HepG2 (cell line): ENCODE measurements around the gene DDX54. TPM values are rescaled to one million over a fixed set of nuclear protein-coding genes. Genes with fewer than 3 reads are reported as not detected.

Source experiments
- CCAR2 ChIP-seq: fragments of 200-400 bp; formaldehyde crosslinking; optimal IDR thresholded peaks from 2 replicates; pipeline ENCODE3; 2018; ENCODE audit warnings: low read depth, mild to moderate bottlenecking, low read length, moderate library complexity
- KIAA2018 ChIP-seq: sonication (generic); formaldehyde crosslinking; IDR thresholded peaks from 2 replicates; pipeline ENCODE4 v1.5.0; 2020; ENCODE audit warnings: mild to moderate bottlenecking, missing genetic modification reagents, borderline replicate concordance
- REPIN1 ChIP-seq: sonication (generic); formaldehyde crosslinking; IDR thresholded peaks from 2 replicates; pipeline ENCODE4 v1.8.0; 2022; ENCODE audit warnings: missing genetic modification reagents, low read depth, mild to moderate bottlenecking, borderline replicate concordance
- REXO4 ChIP-seq: sonication (generic); formaldehyde crosslinking; IDR thresholded peaks from 2 replicates; pipeline ENCODE4 v1.8.0; 2022; ENCODE audit warnings: missing genetic modification reagents, mild to moderate bottlenecking, borderline replicate concordance
- TAF15 ChIP-seq: fragments of 200-400 bp; formaldehyde crosslinking; IDR thresholded peaks from one replicate; pipeline ENCODE4 v1.6.1; 2018; ENCODE audit warnings: mild to moderate bottlenecking, low read depth, low read length; ENCODE audit not compliant: poor library complexity, severe bottlenecking
- ZBTB40 ChIP-seq, 2 experiments: fragments of 450-650 bp in 1 of 2; sonication (generic) in 1 of 2; formaldehyde crosslinking in 1 of 2; IDR thresholded peaks; 2 replicates each; pipeline versions ENCODE4 v1.6.1 to v1.8.0; 2016 to 2022; ENCODE audit warnings: antibody characterized with exemption in 1 of 2, mild to moderate bottlenecking in 1 of 2, missing genetic modification reagents in 1 of 2
- ZNF597 ChIP-seq: sonication (generic); formaldehyde crosslinking; IDR thresholded peaks from 2 replicates; pipeline ENCODE4 v1.5.0; 2020; ENCODE audit warnings: missing genetic modification reagents
- polyA plus RNA-seq, 8 experiments: library from polyadenylated mRNA; depleted of rRNA in 3 of 8; stranded (reverse) in 7 of 8; unstranded in 1 of 8; fragments of >200 nt; fragmentation: Illumina TruSeq in 4 of 8; extraction: Trizol in 4 of 8; gene quantifications; 2 replicates each; pipeline versions ENCODE4 v1.2.1 to v1.2.3, GENCODE V29; 2011 to 2016; ENCODE audit warnings: low read depth in 4 of 8, missing spikeins in 1 of 8, mixed read lengths in 1 of 8; ENCODE audit not compliant: insufficient read depth in 1 of 8
- total RNA-seq, 5 experiments: library from RNA; depleted of rRNA; stranded (reverse); fragments of >200 nt; fragmentation: Illumina TruSeq; extraction: Trizol; gene quantifications; 2 replicates each; pipeline ENCODE4 v1.2.3, GENCODE V29; 2016; ENCODE audit warnings: low read depth in 1 of 5

Gene DDX54
- total and polyA plus RNA-seq, 2 of the 13 experiments (the other 11 are each of a cell fraction or from before 2014, with no cell fraction given), result 59.7 to 61.1 TPM

- no peak for TF ChIP-seq ZBTB40 (IDR thresholded peaks at IDR 0.05)
- 0 out of 2 replicates have a peak, but pooled peaks have one; percentile 43 for TF ChIP-seq ZBTB40 (CRISPR knock-in tag; IDR thresholded peaks at IDR 0.05)
- TF ChIP-seq REXO4 (CRISPR knock-in tag), result no peak
- no peak for TF ChIP-seq ZNF597
- TF ChIP-seq TAF15, result no peak
- TF ChIP-seq CCAR2, result no peak
- TF ChIP-seq KIAA2018, result no peak
- TF ChIP-seq REPIN1, result no peak
Measured at GRCh38 chr12:113152835-113153814, 32.2 kb downstream of the DDX54 start (continued).
